GM12878 (cell line): Measurements from ENCODE around the gene SOX11. TPM values are rescaled to one million over a fixed set of nuclear protein-coding genes. Genes with fewer than 3 reads are reported as not detected.

Source experiments
- ATAC-seq: fragments of 200-7000 bp; cut with Tn5 transposase; 3 replicates; pipeline ENCODE4 v1.9.1; 2020; ENCODE audit warnings: mild to moderate bottlenecking, moderate library complexity
- BruUV-seq: library from RNA; stranded (reverse); fragments of 400-500 nt; replicated peaks from 2 replicates; lab custom pipeline; 2021; lab: Mats Ljungman, UMichigan
- CTCF ChIA-PET: fragments of 300-600 bp; sonication (Branson Sonifier 250); formaldehyde crosslinking; extraction: SDS; loops from one replicate; lab custom pipeline; 2021; ENCODE audit warnings: inconsistent platforms; lab: Yijun Ruan, JAX
- POLR2A ChIA-PET: fragments of 350-600 bp; formaldehyde crosslinking; extraction: SDS; loops from one replicate; lab custom pipeline; 2021; ENCODE audit warnings: inconsistent platforms; lab: Charles Lee
- RAD21 ChIA-PET: fragments of 300-600 bp; sonication (Branson Sonifier 250); formaldehyde crosslinking; loops from one replicate; lab custom pipeline; 2023; ENCODE audit warnings: antibody characterized with exemption; ENCODE audit not compliant: unreplicated experiment; lab: Charles Lee
- SMC1A ChIA-PET: fragments of 300-600 bp; sonication (Branson Sonifier 250); formaldehyde crosslinking; loops from one replicate; lab custom pipeline; 2023; ENCODE audit not compliant: unreplicated experiment, uncharacterized antibody; lab: Charles Lee
- DNase-seq: peaks from one replicate; pipeline ENCODE4 v3.0.0-alpha.2; 2011; ENCODE audit warnings: low read depth, low spot score
- FAIRE-seq: peaks from 3 replicates; lab custom pipeline; 2011; peaks lifted over from hg19 to GRCh38; lab: Jason Lieb, UNC
- H2AFZ ChIP-seq: 2 replicates; pipeline ENCODE4 v1.6.0; 2011; ENCODE audit warnings: low read depth, low read length, control low read depth; ENCODE audit not compliant: control insufficient read depth
- H3K27ac ChIP-seq: 2 replicates; pipeline ENCODE4 v1.5.1; 2011; ENCODE audit warnings: control low read depth; ENCODE audit not compliant: control insufficient read depth, insufficient read depth
- H3K27me3 ChIP-seq, 2 experiments: replicated peaks in 1 of 2; 2 replicates each; pipeline versions ENCODE4 v1.6.0 to v1.6.1; 2011; ENCODE audit warnings: low read length in 1 of 2; ENCODE audit not compliant: control insufficient read depth in 2 of 2, insufficient read depth in 2 of 2
- H3K36me3 ChIP-seq, 2 experiments: 2 replicates each; pipeline ENCODE4 v1.5.1; 2011; ENCODE audit warnings: low read length in 1 of 2; ENCODE audit not compliant: control insufficient read depth in 2 of 2, insufficient read depth in 2 of 2
- H3K4me1 ChIP-seq: 2 replicates; pipeline ENCODE4 v1.6.1; 2011; ENCODE audit warnings: mild to moderate bottlenecking, low read length, moderate library complexity, mixed read lengths; ENCODE audit not compliant: control insufficient read depth, insufficient read depth
- H3K4me2 ChIP-seq: 2 replicates; pipeline ENCODE4 v1.6.0; 2011; ENCODE audit warnings: control low read depth; ENCODE audit not compliant: control insufficient read depth, insufficient read depth
- H3K4me3 ChIP-seq: fragments of 200-600 bp; sonication (generic); 2 replicates; pipeline ENCODE4 v1.5.1; 2016
- H3K79me2 ChIP-seq: 2 replicates; pipeline ENCODE4 v1.6.0; 2011; ENCODE audit warnings: low read length; ENCODE audit not compliant: control insufficient read depth, insufficient read depth
- H3K9ac ChIP-seq: 2 replicates; pipeline ENCODE4 v1.8.0; 2011; ENCODE audit warnings: low read length, control low read depth, mixed read lengths; ENCODE audit not compliant: control insufficient read depth, insufficient read depth
- H3K9me3 ChIP-seq: replicated peaks from 3 replicates; pipeline ENCODE4 v1.5.1; 2011; ENCODE audit warnings: mild to moderate bottlenecking, low read length; ENCODE audit not compliant: control insufficient read depth, insufficient read depth
- H4K20me1 ChIP-seq: 2 replicates; pipeline ENCODE4 v1.6.0; 2011; ENCODE audit not compliant: control insufficient read depth, insufficient read depth
- CEBPB ChIP-seq, 2 experiments: fragments of 150-350 bp in 1 of 2; IDR thresholded peaks; 2 replicates each; pipeline ENCODE4 v1.6.1; 2012 to 2014; ENCODE audit warnings: low read depth in 2 of 2, low read length in 2 of 2, borderline replicate concordance in 1 of 2, inconsistent platforms in 1 of 2
- EZH2 ChIP-seq: IDR thresholded peaks from 2 replicates; pipeline ENCODE4 v1.6.1; 2012; ENCODE audit warnings: low read depth, mild to moderate bottlenecking, control low read depth, inconsistent platforms, low read length, borderline replicate concordance; ENCODE audit not compliant: control insufficient read depth
- HDAC6 ChIP-seq: fragments of 200-600 bp; sonication (generic); IDR thresholded peaks from one replicate; pipeline ENCODE4 v1.8.0; 2017; ENCODE audit warnings: antibody characterized with exemption; ENCODE audit not compliant: unreplicated experiment
- PML ChIP-seq: IDR thresholded peaks from 2 replicates; pipeline ENCODE4 v1.6.1; 2012; ENCODE audit warnings: low read length, inconsistent platforms
- POLR2AphosphoS5 ChIP-seq: IDR thresholded peaks from 2 replicates; pipeline ENCODE4 v1.6.1; 2011; ENCODE audit warnings: mild to moderate bottlenecking, low read length, inconsistent platforms
- WGBS: methylation state at CpG from one replicate; pipeline ENCODE4 v1.1.6; 2016; ENCODE audit warnings: low lambda C conversion rate; ENCODE audit not compliant: insufficient replicate concordance, insufficient coverage; ENCODE audit errors: missing lambda C conversion rate; 5-methylcytosine and 5-hydroxymethylcytosine counted together
- in situ Hi-C: fragments of 300-500 bp; cut with MboI; formaldehyde crosslinking; loops from 9 replicates; pipeline ENCODE4 v1.14.3; 2018; ENCODE audit warnings: mixed read lengths
- intact Hi-C: fragments of 100-400 bp; cut with micrococcal nuclease; formaldehyde crosslinking; loops from one replicate; pipeline ENCODE4 v1.14.2; 2022; ENCODE audit not compliant: unreplicated experiment
- polyA plus RNA-seq, 11 experiments: library from polyadenylated mRNA; depleted of rRNA in 4 of 11; unstranded in 6 of 11; stranded (reverse) in 5 of 11; fragments of >200 nt; fragmentation: Nextera tagmentation in 4 of 11; fragmentation: Illumina TruSeq in 1 of 11; extraction: Ambion mirVana in 4 of 11; extraction: Trizol in 1 of 11; gene quantifications; 1 replicate in 1 of 11; 2 replicates in 10 of 11; pipeline versions ENCODE4 v1.2.1 to v1.2.3, GENCODE V29; 2011 to 2016; ENCODE audit warnings: inconsistent platforms in 2 of 11, missing spikeins in 2 of 11, low read depth in 1 of 11
- total RNA-seq, 4 experiments: library from RNA; depleted of rRNA in 3 of 4; stranded (reverse); fragments of >200 nt in 3 of 4; fragmentation: Illumina TruSeq in 1 of 4; extraction: Trizol in 1 of 4; gene quantifications; 2 replicates each; pipeline versions ENCODE4 v1.2.1 to v1.2.3, GENCODE V29; 2013 to 2021
- TF ChIP-seq, protein P1 (sequence below): IDR thresholded peaks from 2 replicates; pipeline ENCODE4 v1.6.1; 2012; ENCODE audit warnings: low read length, inconsistent platforms
- TF ChIP-seq, protein P2 (sequence below): fragments of 450-650 bp; IDR thresholded peaks from 2 replicates; pipeline ENCODE4 v1.6.1; 2016; ENCODE audit warnings: mild to moderate bottlenecking

Gene SOX11
- total and polyA plus RNA-seq, 10 of the 15 experiments (the other 5 are each of a cell fraction or from before 2014, with no cell fraction given), result 0.03 to 0.04 (median 0.03) TPM; not detected in 7

DNA sequence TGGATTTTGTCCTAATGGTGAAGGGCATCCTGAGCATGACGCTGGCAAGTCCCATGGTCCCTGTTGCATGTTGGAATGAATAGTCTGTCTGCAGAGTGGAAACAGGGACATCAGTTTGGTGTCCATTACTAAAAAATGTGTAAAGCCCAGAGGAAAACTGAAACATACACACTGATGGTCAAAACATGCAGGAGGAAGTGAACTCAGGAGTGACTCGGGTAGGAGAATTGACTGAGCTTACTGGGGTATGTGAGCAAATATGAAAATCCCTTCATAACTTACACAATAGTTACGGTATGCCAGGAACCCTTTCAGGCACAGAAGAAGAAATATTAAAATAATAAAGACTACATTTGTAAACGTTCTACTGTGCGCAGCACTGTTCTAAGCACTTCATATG lies 5.6 kb upstream of the SOX11 start (continued):
- TF ChIP-seq HDAC6 (no peak), EZH2 (no peak)

DNA sequence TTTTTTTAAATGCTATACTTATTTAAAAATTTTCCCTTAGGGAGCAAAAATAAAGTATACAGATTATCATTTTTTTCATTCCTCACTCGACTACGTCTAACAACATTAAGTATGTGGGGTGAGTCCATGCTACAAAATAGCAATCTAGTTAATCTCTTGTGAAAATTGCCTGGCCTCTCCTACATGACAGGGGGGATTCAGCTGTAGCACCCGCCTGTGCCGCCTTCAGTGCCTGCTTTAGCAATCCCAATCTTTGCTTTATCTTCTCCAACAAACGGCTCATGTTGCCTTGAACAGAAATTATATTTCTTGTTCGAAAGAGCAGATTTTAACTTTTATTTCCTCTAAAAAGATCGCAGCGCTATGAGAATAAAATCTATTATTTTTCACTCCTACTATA lies 2.4 kb upstream of the SOX11 start:
- ChIA-PET RAD21 (no interaction called here), CTCF (interaction anchor here (0.6 kb wide), 1 partner anchor 47 kb away, joined by 3 read pairs; no protein-coding TSS in a partner anchor), SMC1A (no interaction called here), POLR2A (no interaction called here)
- ATAC-seq (no peak), FAIRE-seq (no peak), DNase-seq (no peak)
- Histone ChIP-seq H3K27ac (no peak overlapping the region), H3K9me3 (peaks cover 2% of the 10 kb centered on the region; the same call in 2 of the 3 replicates), H3K79me2 (no peaks in the 10 kb centered on the region), H4K20me1 (no peaks in the 10 kb centered on the region), H2AFZ (no peak overlapping the region), H3K4me3 (no peak overlapping the region), H3K9ac (no peak overlapping the region), H3K4me2 (no peak overlapping the region), H3K27me3 (peaks cover 0 to 9% of the 10 kb centered on the region in 2 experiments; a peak in 3 of 4 replicates), H3K4me1 (no peaks in the 10 kb centered on the region), H3K36me3 (no peaks in the 10 kb centered on the region)
- in situ Hi-C loops (no loop called here), intact Hi-C loops (no loop called here)
- WGBS, result 58% methylated on average over 8 of the region's 8 CpGs
- no peak for TF ChIP-seq CEBPB (IDR thresholded peaks at IDR 0.05; ENCODE audit: borderline replicate concordance in 1 of 2, low read depth in 2 of 2, low read length in 2 of 2)
- no peak for TF ChIP-seq PML
- TF ChIP-seq, protein P1, sequence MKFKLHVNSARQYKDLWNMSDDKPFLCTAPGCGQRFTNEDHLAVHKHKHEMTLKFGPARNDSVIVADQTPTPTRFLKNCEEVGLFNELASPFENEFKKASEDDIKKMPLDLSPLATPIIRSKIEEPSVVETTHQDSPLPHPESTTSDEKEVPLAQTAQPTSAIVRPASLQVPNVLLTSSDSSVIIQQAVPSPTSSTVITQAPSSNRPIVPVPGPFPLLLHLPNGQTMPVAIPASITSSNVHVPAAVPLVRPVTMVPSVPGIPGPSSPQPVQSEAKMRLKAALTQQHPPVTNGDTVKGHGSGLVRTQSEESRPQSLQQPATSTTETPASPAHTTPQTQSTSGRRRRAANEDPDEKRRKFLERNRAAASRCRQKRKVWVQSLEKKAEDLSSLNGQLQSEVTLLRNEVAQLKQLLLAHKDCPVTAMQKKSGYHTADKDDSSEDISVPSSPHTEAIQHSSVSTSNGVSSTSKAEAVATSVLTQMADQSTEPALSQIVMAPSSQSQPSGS, result no peak
- TF ChIP-seq POLR2AphosphoS5, result no peak
- TF ChIP-seq, protein P2, sequence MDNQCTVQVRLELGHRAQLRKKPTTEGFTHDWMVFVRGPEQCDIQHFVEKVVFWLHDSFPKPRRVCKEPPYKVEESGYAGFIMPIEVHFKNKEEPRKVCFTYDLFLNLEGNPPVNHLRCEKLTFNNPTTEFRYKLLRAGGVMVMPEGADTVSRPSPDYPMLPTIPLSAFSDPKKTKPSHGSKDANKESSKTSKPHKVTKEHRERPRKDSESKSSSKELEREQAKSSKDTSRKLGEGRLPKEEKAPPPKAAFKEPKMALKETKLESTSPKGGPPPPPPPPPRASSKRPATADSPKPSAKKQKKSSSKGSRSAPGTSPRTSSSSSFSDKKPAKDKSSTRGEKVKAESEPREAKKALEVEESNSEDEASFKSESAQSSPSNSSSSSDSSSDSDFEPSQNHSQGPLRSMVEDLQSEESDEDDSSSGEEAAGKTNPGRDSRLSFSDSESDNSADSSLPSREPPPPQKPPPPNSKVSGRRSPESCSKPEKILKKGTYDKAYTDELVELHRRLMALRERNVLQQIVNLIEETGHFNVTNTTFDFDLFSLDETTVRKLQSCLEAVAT, result no peak
- no TSS peak for BruUV-seq
